Activated CD4-positive, alpha-beta T cell treated with anti-CD3 and anti-CD28 coated beads, Interleukin-2, amount 50 U/mL, for 4 hours (primary cell): ENCODE results near the gene PARVB.

ENCODE experiments used
- DNase-seq, 2 experiments: peaks; one replicate each; pipeline ENCODE4 v3.0.0-alpha.2; 2020

PARVB gene

GRCh38 chr22:44166498-44167276, 142.6 kb downstream of the PARVB start:
- no peak for DNase-seq

GRCh38 chr22:44167501-44167900, 143.4 kb downstream of the PARVB start:
- no peak for DNase-seq

- no peak for DNase-seq
These were observed 144.1 kb downstream of the PARVB start for GRCh38 chr22:44168206-44168605.

- no peak for DNase-seq
These were observed 146.4 kb downstream of the PARVB start for GRCh38 chr22:44170470-44170869.

- DNase-seq: no peak
These were observed 147.5 kb downstream of the PARVB start for GRCh38 chr22:44171561-44171960.

- no peak for DNase-seq
These were observed 148.4 kb downstream of the PARVB start for GRCh38 chr22:44172370-44173108.

GRCh38 chr22:44173154-44173553, 149.1 kb downstream of the PARVB start:
- no peak for DNase-seq

GRCh38 chr22:44175676-44176075, 151.6 kb downstream of the PARVB start:
- no peak for DNase-seq

- no peak for DNase-seq
These were observed 155.3 kb downstream of the PARVB start for GRCh38 chr22:44179196-44179988.

GRCh38 chr22:44179989-44180705, 156.0 kb downstream of the PARVB start:
- DNase-seq: no peak

GRCh38 chr22:44180706-44181032, 156.6 kb downstream of the PARVB start, which contains the start of gene PARVG:
Gene PARVG (plus strand): TSS chr22:44180925. CDS start chr22:44183330, 2,405 bp downstream.
- DNase-seq: peak in 1 of 2 experiments; percentile 25

GRCh38 chr22:44181033-44181911, 157.2 kb downstream of the PARVB start:
- peak; percentile 65 to 67 for DNase-seq

- no peak for DNase-seq
These were observed 157.9 kb downstream of the PARVB start for GRCh38 chr22:44181912-44182587.

- peak in 1 of 2 experiments; percentile 10 for DNase-seq
These were observed 158.6 kb downstream of the PARVB start for GRCh38 chr22:44182588-44183286.

- DNase-seq: no peak
These were observed 159.1 kb downstream of the PARVB start for GRCh38 chr22:44183287-44183588.

- no peak for DNase-seq
These were observed 159.9 kb downstream of the PARVB start for GRCh38 chr22:44184006-44184405.

GRCh38 chr22:44185237-44186120, 161.4 kb downstream of the PARVB start:
- DNase-seq: no peak

GRCh38 chr22:44186121-44186510, 162.0 kb downstream of the PARVB start:
- no peak for DNase-seq

- DNase-seq: no peak
These were observed 162.6 kb downstream of the PARVB start for GRCh38 chr22:44186737-44187136.
